HL-60 (cell line): ENCODE measurements around the gene SFXN1.

Experiments used
- GABPA ChIP-seq: IDR thresholded peaks from 2 replicates; pipeline ENCODE4 v1.6.1; 2012; ENCODE audit warnings: low read depth
- POLR2AphosphoS5 ChIP-seq: IDR thresholded peaks from 2 replicates; pipeline ENCODE4 v1.6.1; 2012; ENCODE audit warnings: low read depth
- SPI1 ChIP-seq: IDR thresholded peaks from 2 replicates; pipeline ENCODE4 v1.6.1; 2012; ENCODE audit warnings: low read depth, mild to moderate bottlenecking, borderline replicate concordance
- TF ChIP-seq, protein P1 (sequence below): IDR thresholded peaks from one replicate; pipeline ENCODE4 v1.5.1; 2011; ENCODE audit warnings: low read length, control low read depth, inconsistent platforms; ENCODE audit not compliant: insufficient read depth
- TF ChIP-seq, protein P2 (sequence below): IDR thresholded peaks from 2 replicates; pipeline ENCODE4 v1.6.1; 2012; ENCODE audit warnings: low read depth; ENCODE audit not compliant: insufficient replicate concordance

DNA sequence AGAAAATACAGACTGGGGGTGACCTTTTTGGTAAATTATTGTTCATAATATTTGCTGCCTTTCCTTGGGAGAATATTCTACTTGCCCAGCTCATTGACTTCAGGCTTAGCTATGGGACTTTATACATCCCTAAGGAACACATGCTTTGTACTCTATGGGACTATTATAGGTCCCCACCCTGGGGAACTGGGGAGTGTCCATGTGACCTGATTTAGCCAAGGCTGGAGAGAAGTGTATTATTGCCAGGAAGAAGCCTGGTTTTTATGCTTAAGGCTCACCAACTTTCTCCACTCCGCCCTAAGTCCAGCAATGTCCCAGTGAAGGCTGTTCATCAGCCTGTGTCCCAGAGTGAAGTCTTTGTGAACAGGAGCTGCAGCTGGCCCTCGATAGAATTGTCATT is 17.8 kb upstream of the SFXN1 start:
- TF ChIP-seq, protein P1, sequence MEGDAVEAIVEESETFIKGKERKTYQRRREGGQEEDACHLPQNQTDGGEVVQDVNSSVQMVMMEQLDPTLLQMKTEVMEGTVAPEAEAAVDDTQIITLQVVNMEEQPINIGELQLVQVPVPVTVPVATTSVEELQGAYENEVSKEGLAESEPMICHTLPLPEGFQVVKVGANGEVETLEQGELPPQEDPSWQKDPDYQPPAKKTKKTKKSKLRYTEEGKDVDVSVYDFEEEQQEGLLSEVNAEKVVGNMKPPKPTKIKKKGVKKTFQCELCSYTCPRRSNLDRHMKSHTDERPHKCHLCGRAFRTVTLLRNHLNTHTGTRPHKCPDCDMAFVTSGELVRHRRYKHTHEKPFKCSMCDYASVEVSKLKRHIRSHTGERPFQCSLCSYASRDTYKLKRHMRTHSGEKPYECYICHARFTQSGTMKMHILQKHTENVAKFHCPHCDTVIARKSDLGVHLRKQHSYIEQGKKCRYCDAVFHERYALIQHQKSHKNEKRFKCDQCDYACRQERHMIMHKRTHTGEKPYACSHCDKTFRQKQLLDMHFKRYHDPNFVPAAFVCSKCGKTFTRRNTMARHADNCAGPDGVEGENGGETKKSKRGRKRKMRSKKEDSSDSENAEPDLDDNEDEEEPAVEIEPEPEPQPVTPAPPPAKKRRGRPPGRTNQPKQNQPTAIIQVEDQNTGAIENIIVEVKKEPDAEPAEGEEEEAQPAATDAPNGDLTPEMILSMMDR: no peak
- TF ChIP-seq GABPA (no peak), POLR2AphosphoS5 (no peak), SPI1 (no peak)
- TF ChIP-seq, protein P2, sequence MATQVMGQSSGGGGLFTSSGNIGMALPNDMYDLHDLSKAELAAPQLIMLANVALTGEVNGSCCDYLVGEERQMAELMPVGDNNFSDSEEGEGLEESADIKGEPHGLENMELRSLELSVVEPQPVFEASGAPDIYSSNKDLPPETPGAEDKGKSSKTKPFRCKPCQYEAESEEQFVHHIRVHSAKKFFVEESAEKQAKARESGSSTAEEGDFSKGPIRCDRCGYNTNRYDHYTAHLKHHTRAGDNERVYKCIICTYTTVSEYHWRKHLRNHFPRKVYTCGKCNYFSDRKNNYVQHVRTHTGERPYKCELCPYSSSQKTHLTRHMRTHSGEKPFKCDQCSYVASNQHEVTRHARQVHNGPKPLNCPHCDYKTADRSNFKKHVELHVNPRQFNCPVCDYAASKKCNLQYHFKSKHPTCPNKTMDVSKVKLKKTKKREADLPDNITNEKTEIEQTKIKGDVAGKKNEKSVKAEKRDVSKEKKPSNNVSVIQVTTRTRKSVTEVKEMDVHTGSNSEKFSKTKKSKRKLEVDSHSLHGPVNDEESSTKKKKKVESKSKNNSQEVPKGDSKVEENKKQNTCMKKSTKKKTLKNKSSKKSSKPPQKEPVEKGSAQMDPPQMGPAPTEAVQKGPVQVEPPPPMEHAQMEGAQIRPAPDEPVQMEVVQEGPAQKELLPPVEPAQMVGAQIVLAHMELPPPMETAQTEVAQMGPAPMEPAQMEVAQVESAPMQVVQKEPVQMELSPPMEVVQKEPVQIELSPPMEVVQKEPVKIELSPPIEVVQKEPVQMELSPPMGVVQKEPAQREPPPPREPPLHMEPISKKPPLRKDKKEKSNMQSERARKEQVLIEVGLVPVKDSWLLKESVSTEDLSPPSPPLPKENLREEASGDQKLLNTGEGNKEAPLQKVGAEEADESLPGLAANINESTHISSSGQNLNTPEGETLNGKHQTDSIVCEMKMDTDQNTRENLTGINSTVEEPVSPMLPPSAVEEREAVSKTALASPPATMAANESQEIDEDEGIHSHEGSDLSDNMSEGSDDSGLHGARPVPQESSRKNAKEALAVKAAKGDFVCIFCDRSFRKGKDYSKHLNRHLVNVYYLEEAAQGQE: no peak
